Neural crest cell (in vitro differentiated cells): ENCODE results near the gene MS4A6A. TPM values are rescaled to one million over a fixed set of nuclear protein-coding genes. Genes with fewer than 3 reads are reported as not detected.

Experiments
- DNase-seq: peaks from one replicate; pipeline ENCODE4 v3.0.0; 2021; ENCODE audit warnings: low read depth, mixed read lengths, low spot score
- H3K27ac Mint-ChIP-seq: one replicate; pipeline ENCODE4 v1.8.0; 2021; ENCODE audit warnings: mild to moderate bottlenecking, mixed read lengths; ENCODE audit not compliant: unreplicated experiment
- H3K27me3 Mint-ChIP-seq: 2 replicates; pipeline ENCODE4 v1.8.0; 2021; ENCODE audit warnings: low read depth, mild to moderate bottlenecking, mixed read lengths
- H3K36me3 Mint-ChIP-seq: 2 replicates; pipeline ENCODE4 v1.8.0; 2021; ENCODE audit warnings: low read depth, mild to moderate bottlenecking, mixed read lengths
- H3K4me1 Mint-ChIP-seq: 2 replicates; pipeline ENCODE4 v1.8.0; 2021; ENCODE audit warnings: mixed read lengths
- H3K4me3 Mint-ChIP-seq: one replicate; pipeline ENCODE4 v1.8.0; 2021; ENCODE audit warnings: mild to moderate bottlenecking, mixed read lengths
- H3K9me3 Mint-ChIP-seq: 2 replicates; pipeline ENCODE4 v1.8.0; 2021; ENCODE audit warnings: mixed read lengths
- total RNA-seq: library from RNA; stranded (reverse); gene quantifications from 2 replicates; pipeline ENCODE4 v1.2.1, GENCODE V29; 2021
- TF ChIP-seq, protein P1 (sequence below): fragments of 200-600 bp; sonication (generic); conservative IDR thresholded peaks from 2 replicates; pipeline ENCODE4 v1.5.0; 2021; ENCODE audit warnings: antibody characterized with exemption, mild to moderate bottlenecking

The MS4A6A gene
- total RNA-seq, 1 donor from 2014 or later: not detected

DNA sequence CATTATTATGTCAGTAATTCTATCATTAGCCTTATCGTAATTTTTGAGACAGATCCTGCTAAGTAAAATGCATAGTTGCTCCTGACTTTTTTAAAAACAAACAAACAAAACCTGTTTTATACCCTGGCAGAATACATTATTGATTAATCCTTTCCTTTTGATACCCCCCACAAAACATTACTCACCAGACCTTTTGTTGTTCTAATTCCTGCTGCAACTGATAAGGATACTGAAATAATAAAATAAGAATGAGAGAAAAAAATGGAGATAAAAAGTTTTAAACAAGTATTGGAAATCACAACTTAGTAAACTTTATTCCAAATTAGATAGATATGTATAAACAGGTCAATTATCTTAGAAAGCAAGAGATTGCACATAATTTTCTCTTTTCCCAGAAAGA lies 31.5 kb upstream of the MS4A6A start:
- DNase-seq: no peak
- H3K27me3 Mint-ChIP-seq: peaks cover 12% of the 10 kb centered on the region
- no peaks in the 10 kb centered on the region for H3K4me1 Mint-ChIP-seq
- H3K4me3 Mint-ChIP-seq: no peak overlapping the region
- no peaks in the 10 kb centered on the region for H3K9me3 Mint-ChIP-seq
- H3K36me3 Mint-ChIP-seq: no peaks in the 10 kb centered on the region
- H3K27ac Mint-ChIP-seq: no peak overlapping the region
- TF ChIP-seq, protein P1, sequence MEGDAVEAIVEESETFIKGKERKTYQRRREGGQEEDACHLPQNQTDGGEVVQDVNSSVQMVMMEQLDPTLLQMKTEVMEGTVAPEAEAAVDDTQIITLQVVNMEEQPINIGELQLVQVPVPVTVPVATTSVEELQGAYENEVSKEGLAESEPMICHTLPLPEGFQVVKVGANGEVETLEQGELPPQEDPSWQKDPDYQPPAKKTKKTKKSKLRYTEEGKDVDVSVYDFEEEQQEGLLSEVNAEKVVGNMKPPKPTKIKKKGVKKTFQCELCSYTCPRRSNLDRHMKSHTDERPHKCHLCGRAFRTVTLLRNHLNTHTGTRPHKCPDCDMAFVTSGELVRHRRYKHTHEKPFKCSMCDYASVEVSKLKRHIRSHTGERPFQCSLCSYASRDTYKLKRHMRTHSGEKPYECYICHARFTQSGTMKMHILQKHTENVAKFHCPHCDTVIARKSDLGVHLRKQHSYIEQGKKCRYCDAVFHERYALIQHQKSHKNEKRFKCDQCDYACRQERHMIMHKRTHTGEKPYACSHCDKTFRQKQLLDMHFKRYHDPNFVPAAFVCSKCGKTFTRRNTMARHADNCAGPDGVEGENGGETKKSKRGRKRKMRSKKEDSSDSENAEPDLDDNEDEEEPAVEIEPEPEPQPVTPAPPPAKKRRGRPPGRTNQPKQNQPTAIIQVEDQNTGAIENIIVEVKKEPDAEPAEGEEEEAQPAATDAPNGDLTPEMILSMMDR: no peak

DNA sequence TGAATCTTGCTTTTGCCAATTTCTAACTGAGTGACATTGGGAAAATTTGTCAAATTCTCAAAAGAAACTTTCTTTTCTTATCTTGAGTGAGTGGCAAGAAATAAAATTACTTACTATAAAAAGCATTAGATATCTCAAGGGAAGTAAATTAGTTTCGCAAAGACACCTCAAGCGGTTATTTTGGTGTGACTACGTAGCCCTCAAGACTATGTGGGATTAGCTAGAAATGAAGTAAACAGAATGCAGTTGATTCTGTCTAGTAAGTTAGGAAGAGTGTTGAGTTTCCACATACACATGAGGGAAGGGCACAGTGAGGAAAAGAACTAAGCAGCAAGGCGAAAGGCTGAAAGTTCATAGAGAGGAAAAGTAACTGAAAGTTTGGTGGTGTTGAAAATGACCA lies 28.3 kb upstream of the MS4A6A start:
- H3K4me1 Mint-ChIP-seq: peaks cover 10% of the 10 kb centered on the region
- TF ChIP-seq, protein P1: no peak

DNA sequence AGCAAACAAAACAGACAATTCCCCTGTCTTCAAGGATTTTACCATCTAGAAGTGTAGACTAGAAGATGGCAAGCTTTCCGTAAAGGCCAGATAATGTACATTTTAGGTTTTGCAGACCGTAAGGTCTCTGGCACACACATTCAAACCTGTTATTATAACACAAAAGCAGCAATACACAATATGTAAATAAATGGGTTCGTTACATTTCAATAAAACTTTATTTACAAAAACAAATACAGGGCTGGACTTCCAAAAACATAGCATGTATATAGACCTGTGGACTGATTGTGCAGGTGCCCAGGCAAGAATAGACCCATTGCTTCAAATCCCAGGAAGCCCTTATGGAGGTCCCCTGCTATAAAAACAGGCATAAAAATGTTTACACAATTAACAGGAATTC lies 27.1 kb upstream of the MS4A6A start:
- H3K27me3 Mint-ChIP-seq: no peaks in the 10 kb centered on the region
- TF ChIP-seq, protein P1: no peak
- peaks cover 10% of the 10 kb centered on the region for H3K4me1 Mint-ChIP-seq
- no peaks in the 10 kb centered on the region for H3K36me3 Mint-ChIP-seq
- DNase-seq: no peak
- H3K27ac Mint-ChIP-seq: no peak overlapping the region
- no peaks in the 10 kb centered on the region for H3K9me3 Mint-ChIP-seq
- no peak overlapping the region for H3K4me3 Mint-ChIP-seq

More for the DNA sequence above, 28.3 kb upstream of the MS4A6A start:
- no peak for DNase-seq
- Mint-ChIP-seq H3K9me3 (no peaks in the 10 kb centered on the region), H3K4me3 (no peak overlapping the region), H3K27me3 (peaks cover 5% of the 10 kb centered on the region), H3K27ac (no peak overlapping the region), H3K36me3 (no peaks in the 10 kb centered on the region)

DNA sequence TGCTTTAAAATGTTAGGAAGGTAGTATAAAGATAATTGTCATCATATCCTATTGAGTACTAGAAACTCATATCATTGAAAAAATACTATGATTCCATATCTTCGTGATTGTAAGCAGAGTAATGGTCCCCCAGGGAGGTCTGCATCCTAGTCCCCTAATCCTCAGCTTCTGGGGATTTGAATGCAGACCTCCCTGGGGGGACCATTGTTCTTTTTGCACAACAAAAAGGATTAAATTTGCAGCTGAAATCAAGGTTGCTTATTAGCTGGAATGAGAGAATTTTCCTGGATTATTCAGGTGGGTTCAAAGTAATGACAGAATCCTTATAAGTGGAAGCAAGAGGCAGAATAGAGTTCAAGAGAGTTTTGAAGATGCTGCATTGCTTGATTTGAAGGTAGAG lies 26.1 kb upstream of the MS4A6A start:
- Mint-ChIP-seq H3K27me3 (no peaks in the 10 kb centered on the region), H3K36me3 (no peaks in the 10 kb centered on the region), H3K4me1 (peaks cover 10% of the 10 kb centered on the region), H3K9me3 (no peaks in the 10 kb centered on the region), H3K27ac (no peak overlapping the region), H3K4me3 (no peak overlapping the region)
- no peak for DNase-seq
- TF ChIP-seq, protein P1: no peak

DNA sequence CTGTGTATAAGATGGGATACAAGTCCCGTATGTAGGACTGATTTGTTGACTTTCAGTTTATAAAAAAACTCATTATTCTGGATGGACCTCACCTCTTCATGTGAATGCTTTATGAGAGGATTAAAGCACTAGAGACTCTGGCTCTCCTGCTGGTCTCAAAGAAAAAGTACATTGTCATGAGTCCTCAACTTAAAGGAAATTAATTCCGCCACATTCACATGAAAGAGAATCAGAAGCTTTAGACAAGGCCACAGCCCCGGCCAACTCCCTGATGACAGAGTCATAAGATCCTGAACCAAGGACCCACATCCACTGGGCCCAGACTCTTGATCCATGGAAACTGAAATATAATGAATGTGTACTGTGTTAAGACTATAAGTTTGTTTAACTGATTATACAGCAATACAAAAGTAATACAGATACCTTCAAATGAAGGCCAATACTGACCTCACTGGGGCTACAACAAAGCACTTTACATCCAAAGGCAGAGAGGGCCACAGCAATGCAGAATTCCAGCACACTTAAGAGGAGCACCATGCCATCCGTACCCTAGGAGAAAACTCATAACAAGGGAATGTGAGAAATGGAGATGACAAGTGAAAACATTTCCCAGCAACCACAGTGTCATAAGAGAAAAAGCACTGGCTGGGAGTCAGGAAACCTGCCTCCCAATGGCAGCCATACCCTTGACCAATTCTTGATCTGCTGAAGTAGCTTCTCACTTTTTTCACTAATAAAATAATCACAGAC lies 25.4 kb upstream of the MS4A6A start:
- no peaks in the 10 kb centered on the region for H3K36me3 Mint-ChIP-seq
- H3K4me3 Mint-ChIP-seq: no peak overlapping the region
- TF ChIP-seq, protein P1: no peak
- H3K27me3 Mint-ChIP-seq: no peaks in the 10 kb centered on the region
- H3K27ac Mint-ChIP-seq: no peak overlapping the region
- H3K9me3 Mint-ChIP-seq: no peaks in the 10 kb centered on the region
- no peak for DNase-seq
- peaks cover 10% of the 10 kb centered on the region for H3K4me1 Mint-ChIP-seq
